ENCODE measurements around the gene BRINP1. TPM values are rescaled to one million over a fixed set of nuclear protein-coding genes. Genes with fewer than 3 reads are reported as not detected.

The BRINP1 gene
- total RNA-seq, 1 donor from 2014 or later, result 0.66 TPM

DNA sequence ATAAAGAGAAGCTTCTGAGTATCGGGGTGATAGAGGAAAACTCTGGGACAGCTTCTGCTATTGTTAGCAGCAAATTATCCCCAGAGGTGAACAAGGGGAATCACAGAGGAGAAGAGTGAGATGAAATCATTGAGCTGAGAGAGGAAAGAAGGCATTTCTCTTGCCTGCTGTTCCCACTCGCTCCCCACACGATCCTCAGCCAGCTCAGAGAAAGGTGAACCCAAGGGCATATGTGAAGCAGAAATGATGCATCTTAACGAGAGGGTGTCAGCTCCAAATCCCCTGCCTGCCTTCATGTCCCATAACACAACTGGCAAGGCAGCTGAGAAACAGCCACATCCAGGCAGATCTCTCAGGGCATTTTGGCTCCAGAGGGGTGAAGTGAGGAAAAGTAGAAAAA, 111.6 kb downstream of the BRINP1 start:
- no peaks in the 10 kb centered on the region for H3K4me1 ChIP-seq
- H3K9me3 ChIP-seq (replicated peaks), result no peaks in the 10 kb centered on the region
- no peaks in the 10 kb centered on the region for H3K36me3 ChIP-seq
- TF ChIP-seq CTCF (IDR thresholded peaks at IDR 0.05; ENCODE audit: borderline replicate concordance), result no peak
- H3K4me3 ChIP-seq, result no peak overlapping the region
- H3K27ac ChIP-seq (replicated peaks), result no peak overlapping the region
- no peak for DNase-seq
- H3K27me3 ChIP-seq (ENCODE audit: low read depth), result no peaks in the 10 kb centered on the region
- intact Hi-C loops (cut with micrococcal nuclease), result no loop called here

DNA sequence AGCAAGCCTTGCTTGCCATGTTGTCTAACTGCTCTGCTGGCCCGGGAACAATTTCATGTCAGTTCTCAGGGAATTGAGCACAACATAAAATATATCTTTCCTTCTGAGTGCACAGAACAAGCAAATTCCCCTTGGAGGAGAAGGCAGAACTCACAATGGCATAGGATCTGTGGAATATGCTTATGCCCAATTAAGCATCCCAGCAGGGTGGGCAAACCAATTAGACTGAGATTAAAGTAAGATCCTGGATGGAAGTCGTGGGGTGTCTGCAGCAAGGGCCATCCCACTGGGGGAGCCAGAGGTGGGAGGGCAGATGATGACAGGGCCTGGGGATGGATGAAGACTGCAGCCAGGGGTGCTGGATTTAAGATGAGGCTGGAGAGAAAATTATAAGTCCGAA, 114.1 kb downstream of the BRINP1 start:
- TF ChIP-seq CTCF (IDR thresholded peaks at IDR 0.05; ENCODE audit: borderline replicate concordance), result no peak
- Histone ChIP-seq H3K27ac (replicated peaks) (no peak overlapping the region), H3K36me3 (no peaks in the 10 kb centered on the region), H3K4me1 (no peaks in the 10 kb centered on the region), H3K4me3 (no peak overlapping the region), H3K9me3 (replicated peaks) (no peaks in the 10 kb centered on the region), H3K27me3 (ENCODE audit: low read depth) (no peaks in the 10 kb centered on the region)
- intact Hi-C loops (cut with micrococcal nuclease), result no loop called here
- no peak for DNase-seq

GRCh38 chr9:119252671-119253299, 116.5 kb downstream of the BRINP1 start:
- no peaks in the 10 kb centered on the region for H3K27me3 ChIP-seq (ENCODE audit: low read depth)
- no peak for DNase-seq
- H3K27ac ChIP-seq (replicated peaks), result no peak overlapping the region
- no peaks in the 10 kb centered on the region for H3K36me3 ChIP-seq
- no peak for TF ChIP-seq CTCF (IDR thresholded peaks at IDR 0.05; ENCODE audit: borderline replicate concordance)
- no peaks in the 10 kb centered on the region for H3K9me3 ChIP-seq (replicated peaks)
- intact Hi-C loops (cut with micrococcal nuclease), result no loop called here
- H3K4me1 ChIP-seq, result no peaks in the 10 kb centered on the region
- no peak overlapping the region for H3K4me3 ChIP-seq

- Histone ChIP-seq H3K36me3 (no peaks in the 10 kb centered on the region), H3K27ac (replicated peaks) (no peak overlapping the region), H3K27me3 (ENCODE audit: low read depth) (no peaks in the 10 kb centered on the region), H3K4me3 (no peak overlapping the region), H3K4me1 (no peaks in the 10 kb centered on the region), H3K9me3 (replicated peaks) (no peaks in the 10 kb centered on the region)
- DNase-seq, result no peak
- intact Hi-C loops (cut with micrococcal nuclease), result no loop called here
- TF ChIP-seq CTCF (IDR thresholded peaks at IDR 0.05; ENCODE audit: borderline replicate concordance), result no peak
These were observed 117.3 kb downstream of the BRINP1 start for GRCh38 chr9:119251936-119252335.

DNA sequence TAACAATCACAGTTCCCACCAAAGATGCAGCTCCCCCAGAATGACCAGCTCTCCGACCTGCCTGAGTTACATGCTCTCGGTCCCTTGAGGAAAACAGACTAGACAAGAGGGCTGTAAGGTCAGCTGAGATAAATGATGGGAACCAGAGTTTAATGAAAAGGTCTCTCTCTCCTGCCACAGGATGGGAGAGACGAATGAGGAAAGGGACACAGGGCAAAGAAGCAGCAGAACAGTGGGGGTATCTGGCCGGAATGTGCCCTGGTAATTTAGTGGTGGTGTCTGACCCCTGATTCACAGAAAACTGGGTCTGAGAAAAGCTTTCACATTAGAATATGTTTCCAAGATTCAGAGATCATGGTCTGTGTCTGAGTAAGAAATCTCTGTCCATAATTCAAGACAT, 118.5 kb downstream of the BRINP1 start:
- DNase-seq, result no peak
- H3K27me3 ChIP-seq (ENCODE audit: low read depth), result no peaks in the 10 kb centered on the region
- H3K27ac ChIP-seq (replicated peaks), result no peak overlapping the region
- H3K4me1 ChIP-seq, result no peaks in the 10 kb centered on the region
- no peak for TF ChIP-seq CTCF (IDR thresholded peaks at IDR 0.05; ENCODE audit: borderline replicate concordance)
- no peaks in the 10 kb centered on the region for H3K36me3 ChIP-seq
- H3K9me3 ChIP-seq (replicated peaks), result no peaks in the 10 kb centered on the region
- intact Hi-C loops (cut with micrococcal nuclease), result no loop called here
- H3K4me3 ChIP-seq, result no peak overlapping the region
